ENCODE measurements around the gene PYROXD2.
"Not testable (repeated sequence)": the region's sequence is repeated elsewhere in the genome, so short reads cannot be mapped to it uniquely, and the experiment has no call there.

Gene PYROXD2

DNA sequence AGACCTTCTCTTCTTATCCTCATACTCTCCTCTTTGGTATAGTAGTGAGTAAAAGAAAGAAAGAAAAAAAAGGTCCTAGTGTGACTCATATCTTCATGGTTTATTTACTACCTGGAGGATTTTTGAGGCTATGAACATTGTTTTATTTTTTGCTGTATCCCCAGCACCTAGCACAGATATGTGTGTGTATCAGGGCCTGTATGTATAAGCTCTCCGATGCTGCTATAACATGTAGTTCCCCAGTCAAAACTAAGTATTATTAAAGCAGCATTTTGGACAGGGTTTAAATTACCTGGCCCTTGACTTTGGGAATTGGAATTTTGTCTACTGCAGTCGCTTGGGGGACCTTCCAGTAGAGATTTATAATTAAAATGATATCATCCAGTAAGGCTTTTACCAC is 46.3 kb downstream of the PYROXD2 start:
- no peak for DNase-seq

GRCh38 chr10:98367604-98368451 is 47.2 kb downstream of the PYROXD2 start:
- peak in 37 of 56 donors; percentile 8 to 65 (median 29) for DNase-seq

- DNase-seq, result no peak
Observed at GRCh38 chr10:98366062-98366530, 48.9 kb downstream of the PYROXD2 start.

DNA sequence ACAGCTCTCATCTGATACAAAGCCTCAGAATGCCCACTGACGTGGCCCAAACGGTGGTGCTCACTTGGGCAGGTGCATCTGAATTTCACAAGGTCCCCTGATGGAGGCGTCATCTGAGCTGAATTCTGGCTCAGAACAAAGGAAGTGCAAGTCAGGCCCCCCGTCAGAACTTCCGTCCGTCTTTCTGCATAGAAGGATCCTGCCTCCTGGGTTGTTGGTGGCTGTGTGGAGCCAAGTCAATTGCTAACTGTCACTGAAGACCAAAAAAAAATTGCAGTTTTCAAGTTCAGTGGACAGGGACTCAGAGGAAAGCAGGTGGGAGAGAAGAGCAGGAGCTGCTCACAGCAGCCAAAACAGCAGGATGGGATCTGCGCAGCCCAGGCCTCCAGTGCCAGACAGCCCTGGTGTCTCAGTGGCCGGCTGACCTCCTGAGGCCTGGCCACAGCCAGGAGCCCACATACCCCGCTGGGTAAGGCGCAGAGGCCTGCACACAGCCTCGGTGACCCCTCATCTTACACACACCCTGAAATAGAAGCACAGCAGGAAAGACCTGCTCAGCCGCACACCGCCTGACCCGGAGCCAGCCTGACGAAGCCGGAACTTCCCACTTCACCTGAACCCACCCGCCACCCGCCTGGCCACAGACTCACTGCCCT is 49.4 kb downstream of the PYROXD2 start:
- no peak for DNase-seq

DNA sequence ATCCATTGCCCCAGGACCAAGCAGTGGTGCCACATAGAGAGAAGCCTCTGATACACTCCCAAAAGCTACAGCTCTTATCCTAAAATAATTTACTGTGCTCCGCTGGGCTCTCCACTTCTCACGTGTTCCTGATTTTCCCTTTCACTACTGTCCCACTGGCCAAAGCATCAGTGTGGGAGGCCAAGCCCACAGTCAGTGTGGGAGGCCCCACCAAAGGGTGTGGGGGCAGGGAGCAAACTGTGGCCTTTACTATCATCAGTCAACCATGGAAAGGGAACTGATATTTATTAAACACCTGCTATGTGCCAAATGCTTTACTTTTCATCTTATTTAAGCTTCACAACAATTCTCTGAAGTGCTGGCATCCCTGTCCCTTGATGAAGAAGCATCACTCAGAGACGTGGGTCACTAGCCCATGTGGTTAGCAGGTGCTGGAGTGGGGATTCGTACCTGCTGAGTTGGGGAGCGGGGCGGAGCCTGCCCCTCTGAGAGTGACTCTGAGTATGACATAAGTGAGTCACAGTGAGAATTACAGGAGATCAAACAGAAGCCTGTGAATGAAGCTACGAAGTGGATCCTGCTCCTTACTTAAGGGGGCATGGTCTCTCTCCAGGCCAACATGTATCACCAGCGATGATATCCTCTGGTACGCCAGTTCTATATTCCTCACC is 50.4 kb downstream of the PYROXD2 start:
- no peak for DNase-seq

DNA sequence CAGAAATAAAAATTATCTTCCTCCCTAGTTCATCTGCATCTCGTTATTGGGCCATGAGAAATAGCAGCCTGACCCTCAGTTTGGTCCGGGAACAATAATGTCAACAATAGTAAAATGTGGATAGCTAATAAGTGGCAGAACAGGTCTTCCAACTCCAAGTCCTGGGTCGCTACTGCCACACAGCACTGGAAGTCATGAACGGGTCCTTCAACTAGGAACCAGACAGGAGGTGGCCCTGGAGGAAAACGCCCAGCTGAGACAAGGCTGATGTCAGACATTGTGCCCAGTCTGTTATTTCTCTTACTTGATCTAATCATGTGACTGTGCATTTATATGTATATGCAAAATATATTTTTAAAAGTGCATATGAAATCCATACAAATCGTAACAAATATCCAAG is 51.8 kb downstream of the PYROXD2 start:
- no peak for DNase-seq

DNA sequence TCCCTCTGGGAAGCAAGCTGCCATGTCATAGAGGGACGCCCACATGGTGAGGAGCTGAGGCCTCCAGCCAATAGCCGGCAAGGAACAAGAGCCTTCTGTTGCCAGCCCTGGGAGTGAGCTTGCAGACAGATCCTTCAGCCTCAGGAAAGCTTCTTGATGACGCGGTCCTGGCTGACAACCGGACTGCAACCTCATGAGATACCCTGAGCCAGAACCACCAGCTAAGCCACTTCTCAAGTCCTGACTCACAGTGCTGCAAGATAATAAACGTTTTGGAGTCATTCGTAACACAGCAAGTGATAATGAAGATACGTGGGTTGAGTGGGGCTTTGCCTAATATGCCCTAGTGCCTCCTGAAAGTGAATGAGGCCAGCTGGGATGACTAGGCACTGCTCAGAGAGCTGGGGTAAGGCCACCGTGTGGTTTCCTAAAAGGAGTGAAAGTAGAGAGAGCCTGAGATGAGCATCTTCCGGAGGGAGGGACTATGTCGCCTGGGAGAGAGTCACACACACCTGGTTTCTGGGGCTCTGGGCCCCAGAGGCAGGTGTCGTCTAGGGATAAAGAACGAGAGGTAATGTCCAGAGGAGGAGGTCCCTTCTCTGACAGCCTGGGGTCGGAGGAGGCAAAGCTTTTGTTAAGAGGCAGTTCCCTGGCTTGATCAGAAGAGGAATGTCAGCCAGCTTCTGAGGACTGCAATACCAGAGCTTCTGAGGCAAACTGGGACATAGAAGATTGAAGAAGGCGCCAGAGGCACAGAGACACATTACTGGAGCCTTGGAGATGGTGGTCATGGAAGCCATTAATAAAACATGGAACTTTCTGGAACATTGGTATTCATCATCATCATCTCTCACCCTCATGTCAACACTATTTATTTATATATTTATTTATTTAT is 53.6 kb downstream of the PYROXD2 start:
- DNase-seq, result peak in 38 of 56 donors; percentile 8 to 75 (median 42)

DNA sequence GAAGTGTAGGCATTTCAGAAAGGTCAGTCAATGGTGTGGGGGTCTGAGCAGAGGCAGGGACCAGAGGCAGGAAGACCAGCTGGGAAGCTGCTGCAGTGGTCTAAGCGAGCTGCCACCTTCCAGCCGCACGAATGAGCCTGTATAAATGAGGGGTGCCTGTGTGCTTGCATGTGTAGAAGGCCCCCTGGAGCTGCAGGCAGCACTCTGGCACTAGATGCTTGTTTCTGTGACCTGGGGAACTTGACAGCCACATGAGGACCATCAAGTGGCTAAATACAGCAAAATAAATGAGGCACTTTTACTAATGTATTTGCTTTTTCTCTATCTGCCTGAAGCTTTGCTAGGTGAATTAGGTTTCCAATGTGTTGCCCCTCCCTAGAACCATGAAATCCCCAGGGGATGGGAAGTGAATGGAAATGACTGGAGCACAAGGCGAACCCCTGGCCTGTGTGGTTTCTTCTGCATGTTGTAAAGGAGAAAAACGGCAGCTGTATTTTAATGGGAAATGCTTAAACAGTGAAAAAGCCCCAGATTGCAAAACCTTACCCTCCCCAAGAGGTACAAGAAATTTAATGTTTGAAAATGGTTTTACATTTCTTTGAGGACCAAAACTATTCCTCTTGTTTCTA is 57.7 kb downstream of the PYROXD2 start:
- no peak for DNase-seq

DNA sequence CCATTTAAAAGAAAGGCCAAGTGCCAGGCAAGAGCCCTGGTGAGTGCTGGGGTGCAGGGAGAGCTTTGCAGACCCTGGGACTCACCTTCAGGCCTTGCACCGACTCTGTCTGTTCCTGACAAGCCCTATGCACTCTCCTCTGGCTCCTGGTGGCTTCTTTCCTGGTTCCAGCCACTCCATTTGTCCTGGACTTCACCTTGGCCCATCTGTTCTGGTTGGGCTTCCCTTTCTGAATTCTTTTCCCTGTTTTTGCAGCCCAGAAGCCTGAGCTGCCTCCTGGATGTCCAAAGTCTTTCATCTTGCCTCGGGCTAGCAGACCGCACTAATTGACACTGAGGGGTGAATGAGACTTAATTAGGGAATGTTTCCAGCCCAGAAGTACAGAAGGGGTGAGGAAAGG is 60.5 kb downstream of the PYROXD2 start:
- no peak for DNase-seq

DNA sequence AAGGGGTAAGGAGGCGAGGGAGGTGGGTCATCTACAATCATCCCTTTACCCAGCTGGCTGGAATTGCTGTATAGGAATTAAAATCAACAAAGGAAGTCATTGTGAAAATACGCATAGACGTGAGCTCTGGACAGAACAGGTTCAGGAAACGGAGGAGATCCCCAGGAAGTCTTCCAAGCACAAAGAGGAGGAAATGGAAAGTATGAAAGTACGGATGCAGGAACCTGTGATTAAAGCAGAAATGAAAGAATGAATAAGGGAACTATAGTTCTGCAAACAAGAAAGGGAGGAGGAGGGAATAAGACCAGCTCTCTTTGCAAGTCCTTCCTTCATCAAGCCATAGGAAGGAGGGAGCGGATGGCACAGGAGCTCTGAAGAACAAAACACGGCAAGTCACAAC is 61.8 kb downstream of the PYROXD2 start:
- DNase-seq, result no peak

DNA sequence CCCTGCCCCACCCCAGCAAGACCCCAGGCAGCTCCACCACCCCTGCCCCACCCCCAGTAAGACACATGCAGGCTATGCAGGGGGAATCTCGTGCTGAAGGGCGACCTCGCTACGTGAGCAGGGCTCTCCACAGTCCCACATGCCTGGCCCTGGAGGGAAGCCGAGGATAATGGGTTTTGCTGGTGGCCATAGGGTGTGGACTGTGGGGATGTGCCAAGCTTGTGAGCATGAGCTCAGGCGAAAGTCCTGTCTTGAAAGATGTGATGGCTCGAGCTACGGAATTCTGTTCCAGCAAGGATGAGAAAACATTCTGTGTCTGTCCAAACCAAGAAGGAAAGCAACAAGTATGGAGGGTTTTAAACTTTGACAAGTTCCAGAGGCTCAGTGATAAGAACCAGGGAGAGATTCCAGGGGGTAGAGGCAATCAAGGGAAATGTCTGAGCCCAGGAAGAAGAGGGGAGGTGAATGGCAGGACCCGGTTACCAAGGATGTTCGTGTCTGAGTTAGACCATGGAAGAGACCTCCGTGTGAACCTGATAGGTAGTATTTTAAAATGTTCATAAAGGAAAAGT is 63.1 kb downstream of the PYROXD2 start:
- DNase-seq, result no peak

GRCh38 chr10:98349508-98349922 is 65.5 kb downstream of the PYROXD2 start:
- DNase-seq, result no peak

DNA sequence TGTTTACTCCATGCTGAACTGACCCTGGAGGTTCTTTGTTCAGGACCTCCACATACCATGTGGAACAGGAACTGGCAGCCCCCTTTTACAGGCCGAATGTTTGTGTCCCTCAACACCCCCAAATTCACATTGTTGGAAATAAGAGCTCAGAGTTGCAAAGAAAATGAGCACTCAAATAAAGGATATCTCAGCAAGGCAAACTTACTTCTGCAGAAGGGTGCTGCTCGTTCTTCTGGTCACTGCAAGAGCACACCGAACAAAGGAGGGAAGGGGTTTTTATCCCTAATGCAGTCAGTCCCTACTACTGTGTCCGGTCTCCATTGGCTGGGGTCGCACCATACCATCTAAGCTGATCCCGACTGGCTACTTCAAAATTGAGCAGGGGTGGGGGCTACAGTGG is 68.1 kb downstream of the PYROXD2 start:
- no peak for DNase-seq

GRCh38 chr10:98344589-98345038 is 70.4 kb downstream of the PYROXD2 start:
- no peak for DNase-seq

DNA sequence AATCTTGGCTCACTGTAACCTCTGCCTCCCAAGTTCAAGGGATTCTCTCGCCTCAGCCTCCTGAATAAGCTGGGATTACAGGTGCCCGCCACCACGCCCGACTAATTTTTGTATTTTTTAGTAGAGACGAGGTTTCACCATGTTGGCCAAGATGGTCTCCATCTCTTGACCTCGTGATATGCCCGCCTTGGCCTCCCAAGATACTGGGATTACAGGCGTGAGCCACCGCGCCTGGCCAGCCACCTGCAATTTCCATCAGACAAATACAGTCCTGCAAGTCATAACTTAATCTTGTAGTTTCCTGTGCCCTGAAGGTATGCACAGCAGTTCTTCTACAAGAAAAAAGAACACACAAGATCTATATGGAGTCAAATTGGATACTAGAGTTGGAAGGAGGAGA is 73.3 kb downstream of the PYROXD2 start:
- not testable (repeated sequence) for DNase-seq

GRCh38 chr10:98340940-98341310 is 74.1 kb downstream of the PYROXD2 start:
- no peak for DNase-seq

GRCh38 chr10:98340261-98340939 is 74.6 kb downstream of the PYROXD2 start:
- DNase-seq, result peak in 3 of 56 donors; percentile 1 to 18 (median 5)

GRCh38 chr10:98339799-98340198 is 75.2 kb downstream of the PYROXD2 start:
- DNase-seq, result peak in 1 of 56 donors; percentile 11

DNA sequence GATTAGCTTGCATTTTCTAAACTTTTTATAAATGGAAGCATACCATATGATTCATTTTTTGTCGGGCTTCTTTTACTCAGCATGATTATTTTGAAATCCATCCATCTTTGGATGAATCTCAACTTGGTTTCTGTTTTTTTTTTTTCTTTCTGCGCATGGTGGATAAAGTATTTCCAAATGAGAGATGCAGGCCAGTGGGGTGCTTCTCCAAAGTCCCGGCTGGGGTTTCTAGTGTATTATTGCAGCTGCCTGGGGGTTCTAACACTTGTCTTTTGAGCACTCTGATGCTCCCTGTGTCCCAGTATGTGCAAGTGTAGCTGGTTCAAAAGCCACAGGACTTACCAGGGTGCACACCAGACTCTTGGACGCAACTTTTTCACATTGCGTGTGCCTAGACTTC is 76.1 kb downstream of the PYROXD2 start:
- DNase-seq, result no peak

- DNase-seq, result no peak
Observed at GRCh38 chr10:98338318-98338717, 76.7 kb downstream of the PYROXD2 start.

Measured in amygdala (tissue), 56 donors.